HPDE6-E6E7 (cell line): ENCODE data around the gene VANGL1.
A peak's percentile ranks its signal among the peaks of the same experiment; 100 is the strongest.

Experiments used
- DNase-seq: peaks from one replicate; pipeline ENCODE4 v3.0.0; 2011; ENCODE audit warnings: missing footprints; ENCODE audit errors: extremely low spot score

VANGL1 gene

GRCh38 chr1:115705085-115705951, 63.5 kb downstream of the VANGL1 start:
- DNase-seq, result peak; percentile 43

- no peak for DNase-seq
These were observed 64.2 kb downstream of the VANGL1 start for GRCh38 chr1:115705963-115706362.

- DNase-seq, result no peak
These were observed 65.0 kb downstream of the VANGL1 start for GRCh38 chr1:115706587-115707425.

- DNase-seq, result no peak
These were observed 69.3 kb downstream of the VANGL1 start for GRCh38 chr1:115710859-115711624.

- no peak for DNase-seq
These were observed 71.3 kb downstream of the VANGL1 start for GRCh38 chr1:115712911-115713609.

GRCh38 chr1:115713906-115714305, 72.1 kb downstream of the VANGL1 start:
- DNase-seq, result no peak

GRCh38 chr1:115714572-115715141, 72.9 kb downstream of the VANGL1 start:
- peak; percentile 89 for DNase-seq

- DNase-seq, result no peak
These were observed 75.8 kb downstream of the VANGL1 start for GRCh38 chr1:115717541-115717940.

- DNase-seq, result no peak
These were observed 76.4 kb downstream of the VANGL1 start for GRCh38 chr1:115718011-115718754.

- DNase-seq, result no peak
These were observed 77.5 kb downstream of the VANGL1 start for GRCh38 chr1:115719285-115719684.

- no peak for DNase-seq
These were observed 80.5 kb downstream of the VANGL1 start for GRCh38 chr1:115722221-115722620.

GRCh38 chr1:115723756-115724155, 82.0 kb downstream of the VANGL1 start:
- DNase-seq, result no peak

- no peak for DNase-seq
These were observed 83.8 kb downstream of the VANGL1 start for GRCh38 chr1:115725600-115725999.

GRCh38 chr1:115726161-115726560, 84.4 kb downstream of the VANGL1 start:
- DNase-seq, result no peak

- no peak for DNase-seq
These were observed 84.8 kb downstream of the VANGL1 start for GRCh38 chr1:115726570-115726969.

- no peak for DNase-seq
These were observed 86.0 kb downstream of the VANGL1 start for GRCh38 chr1:115727706-115728249.

- no peak for DNase-seq
These were observed 86.6 kb downstream of the VANGL1 start for GRCh38 chr1:115728341-115728740.

GRCh38 chr1:115729756-115730155, 88.0 kb downstream of the VANGL1 start:
- DNase-seq, result no peak

- DNase-seq, result no peak
These were observed 90.5 kb downstream of the VANGL1 start for GRCh38 chr1:115732316-115732715.

GRCh38 chr1:115740811-115741210, 99.0 kb downstream of the VANGL1 start:
- DNase-seq, result no peak
